Osteocyte (in vitro differentiated cells): ENCODE results near the gene CLDN3. TPM values are rescaled to one million over a fixed set of nuclear protein-coding genes. Genes with fewer than 3 reads are reported as not detected.

ENCODE experiments used
- DNase-seq: peaks from one replicate; pipeline ENCODE4 v3.0.0; 2021; ENCODE audit warnings: mixed read lengths; ENCODE audit not compliant: unreplicated experiment; ENCODE audit errors: extremely low spot score
- H3K27ac Mint-ChIP-seq: one replicate; pipeline ENCODE4 v1.8.0; 2021; ENCODE audit warnings: mild to moderate bottlenecking, mixed read lengths; ENCODE audit not compliant: unreplicated experiment
- H3K27me3 Mint-ChIP-seq: one replicate; pipeline ENCODE4 v1.8.0; 2021; ENCODE audit warnings: mixed read lengths; ENCODE audit not compliant: unreplicated experiment
- H3K36me3 Mint-ChIP-seq: one replicate; pipeline ENCODE4 v1.8.0; 2021; ENCODE audit warnings: mixed read lengths; ENCODE audit not compliant: unreplicated experiment
- H3K4me1 Mint-ChIP-seq: one replicate; pipeline ENCODE4 v1.8.0; 2021; ENCODE audit warnings: mixed read lengths; ENCODE audit not compliant: unreplicated experiment
- H3K4me3 Mint-ChIP-seq: one replicate; pipeline ENCODE4 v1.8.0; 2021; ENCODE audit warnings: mild to moderate bottlenecking, moderate library complexity, mixed read lengths; ENCODE audit not compliant: unreplicated experiment
- H3K9me3 Mint-ChIP-seq: one replicate; pipeline ENCODE4 v1.8.0; 2021; ENCODE audit warnings: mixed read lengths; ENCODE audit not compliant: unreplicated experiment
- CTCF ChIP-seq: fragments of 200-600 bp; sonication (generic); IDR thresholded peaks from 2 replicates; pipeline ENCODE4 v1.5.0; 2021; ENCODE audit warnings: antibody characterized with exemption, mild to moderate bottlenecking, moderate library complexity
- total RNA-seq: library from RNA; stranded (reverse); gene quantifications from 2 replicates; pipeline ENCODE4 v1.2.1, GENCODE V29; 2021

The CLDN3 gene
- total RNA-seq, 1 donor from 2014 or later: not detected

- no peak for DNase-seq
- Mint-ChIP-seq H3K9me3 (no peaks in the 10 kb centered on the region), H3K27me3 (peaks cover 4% of the 10 kb centered on the region), H3K36me3 (no peaks in the 10 kb centered on the region), H3K4me1 (no peaks in the 10 kb centered on the region), H3K4me3 (no peak overlapping the region), H3K27ac (no peak overlapping the region)
- no peak for TF ChIP-seq CTCF
Measured at GRCh38 chr7:73758581-73759138, 11.4 kb downstream of the CLDN3 start.

- H3K4me1 Mint-ChIP-seq: peaks cover 3% of the 10 kb centered on the region
- H3K4me3 Mint-ChIP-seq: no peak overlapping the region
- H3K9me3 Mint-ChIP-seq: no peaks in the 10 kb centered on the region
- no peaks in the 10 kb centered on the region for H3K36me3 Mint-ChIP-seq
- TF ChIP-seq CTCF: no peak
- no peaks in the 10 kb centered on the region for H3K27me3 Mint-ChIP-seq
- no peak for DNase-seq
- H3K27ac Mint-ChIP-seq: no peak overlapping the region
Measured at GRCh38 chr7:73749931-73750776, 19.9 kb downstream of the CLDN3 start.

- H3K9me3 Mint-ChIP-seq: no peaks in the 10 kb centered on the region
- H3K4me3 Mint-ChIP-seq: no peak overlapping the region
- no peak overlapping the region for H3K27ac Mint-ChIP-seq
- H3K36me3 Mint-ChIP-seq: no peaks in the 10 kb centered on the region
- DNase-seq: no peak
- no peak for TF ChIP-seq CTCF
- H3K4me1 Mint-ChIP-seq: peaks cover 17% of the 10 kb centered on the region
- H3K27me3 Mint-ChIP-seq: no peaks in the 10 kb centered on the region
Measured at GRCh38 chr7:73746378-73746777, 23.7 kb downstream of the CLDN3 start.

- peak; percentile 90 for DNase-seq
- no peaks in the 10 kb centered on the region for H3K9me3 Mint-ChIP-seq
- no peak for TF ChIP-seq CTCF
- peaks cover 22% of the 10 kb centered on the region for H3K4me1 Mint-ChIP-seq
- H3K27me3 Mint-ChIP-seq: no peaks in the 10 kb centered on the region
- H3K27ac Mint-ChIP-seq: peak overlapping the region; percentile 57
- no peaks in the 10 kb centered on the region for H3K36me3 Mint-ChIP-seq
- no peak overlapping the region for H3K4me3 Mint-ChIP-seq
Measured at GRCh38 chr7:73742753-73743641, 27.1 kb downstream of the CLDN3 start.
